GM12873 (cell line): ENCODE measurements around the gene GDAP2.

ENCODE experiments used
- TF ChIP-seq, protein P1 (sequence below): IDR thresholded peaks from 2 replicates; pipeline ENCODE4 v1.5.1; 2012; ENCODE audit warnings: low read depth, mild to moderate bottlenecking, moderate library complexity, low read length, control low read depth; ENCODE audit not compliant: insufficient read depth; ENCODE audit errors: missing control alignments

Gene GDAP2

GRCh38 chr1:117925981-117926380, 3.4 kb downstream of the GDAP2 start:
- TF ChIP-seq, protein P1, sequence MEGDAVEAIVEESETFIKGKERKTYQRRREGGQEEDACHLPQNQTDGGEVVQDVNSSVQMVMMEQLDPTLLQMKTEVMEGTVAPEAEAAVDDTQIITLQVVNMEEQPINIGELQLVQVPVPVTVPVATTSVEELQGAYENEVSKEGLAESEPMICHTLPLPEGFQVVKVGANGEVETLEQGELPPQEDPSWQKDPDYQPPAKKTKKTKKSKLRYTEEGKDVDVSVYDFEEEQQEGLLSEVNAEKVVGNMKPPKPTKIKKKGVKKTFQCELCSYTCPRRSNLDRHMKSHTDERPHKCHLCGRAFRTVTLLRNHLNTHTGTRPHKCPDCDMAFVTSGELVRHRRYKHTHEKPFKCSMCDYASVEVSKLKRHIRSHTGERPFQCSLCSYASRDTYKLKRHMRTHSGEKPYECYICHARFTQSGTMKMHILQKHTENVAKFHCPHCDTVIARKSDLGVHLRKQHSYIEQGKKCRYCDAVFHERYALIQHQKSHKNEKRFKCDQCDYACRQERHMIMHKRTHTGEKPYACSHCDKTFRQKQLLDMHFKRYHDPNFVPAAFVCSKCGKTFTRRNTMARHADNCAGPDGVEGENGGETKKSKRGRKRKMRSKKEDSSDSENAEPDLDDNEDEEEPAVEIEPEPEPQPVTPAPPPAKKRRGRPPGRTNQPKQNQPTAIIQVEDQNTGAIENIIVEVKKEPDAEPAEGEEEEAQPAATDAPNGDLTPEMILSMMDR = no peak

- TF ChIP-seq, protein P1 = no peak
Measured at GRCh38 chr1:117921991-117922390, 7.4 kb downstream of the GDAP2 start.

- TF ChIP-seq, protein P1 = no peak
Measured at GRCh38 chr1:117919376-117919775, 10.0 kb downstream of the GDAP2 start.

DNA sequence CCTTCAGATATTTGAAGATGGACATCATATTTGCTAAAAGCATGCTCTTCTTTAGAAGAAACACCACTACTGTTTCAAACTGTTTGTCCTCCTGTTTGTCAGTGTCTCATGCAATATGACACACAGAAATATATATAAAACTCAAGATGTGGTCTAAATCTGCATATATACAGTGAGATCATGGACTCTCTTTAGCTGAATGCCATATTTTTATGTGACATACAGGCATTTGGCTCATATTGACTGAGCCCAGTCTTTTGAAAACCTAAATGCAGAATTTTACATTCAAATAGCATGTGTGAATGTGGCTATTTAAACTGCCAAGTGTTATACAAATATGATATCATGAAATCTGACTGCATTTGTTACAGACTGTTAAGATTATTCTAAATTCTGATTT, 18.4 kb downstream of the GDAP2 start:
- TF ChIP-seq, protein P1 = no peak

DNA sequence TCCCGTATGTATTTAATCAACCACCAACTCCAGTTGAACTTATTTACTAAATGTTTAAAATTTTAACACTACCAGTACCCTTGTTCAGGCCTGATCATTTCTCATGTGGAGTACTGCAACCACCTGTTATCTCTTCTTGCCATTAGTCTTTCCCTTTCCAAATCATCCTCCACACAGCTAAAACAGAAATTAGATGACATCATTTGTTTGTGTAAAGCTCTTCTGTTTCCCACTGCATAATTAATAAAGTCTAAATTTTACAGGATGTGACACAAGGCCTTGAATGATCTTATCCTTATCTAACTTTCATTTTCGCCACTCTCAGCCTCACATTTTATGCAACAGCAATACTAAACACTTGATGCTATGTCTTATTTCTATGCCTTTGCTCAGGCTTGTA, 24.4 kb downstream of the GDAP2 start:
- TF ChIP-seq, protein P1 = no peak

GRCh38 chr1:117904485-117904884, 24.9 kb downstream of the GDAP2 start:
- TF ChIP-seq, protein P1 = no peak

GRCh38 chr1:117902944-117903343, 26.5 kb downstream of the GDAP2 start:
- TF ChIP-seq, protein P1 = no peak
